Measurements from ENCODE around the gene ANKZF1.

GRCh38 chr2:219248845-219249202 is 19.2 kb downstream of the ANKZF1 start:
- TF ChIP-seq POLR2AphosphoS5 (IDR thresholded peaks at IDR 0.05; ENCODE audit: borderline replicate concordance, low read depth, low read length) (no peak), EZH2 (IDR thresholded peaks at IDR 0.05) (no peak), FOXP2 (optimal IDR thresholded peaks at IDR 0.05; ENCODE audit: control extremely low read depth, extremely low read length, insufficient read depth) (no peak)
